ENCODE results near the gene KERA.

GRCh38 chr12:91009319-91009950 is 48.4 kb downstream of the KERA start:
- TF ChIP-seq CTCF (IDR thresholded peaks at IDR 0.05; ENCODE audit: low read depth, low read length) (no peak), EZH2phosphoT487 (IDR thresholded peaks at IDR 0.05; ENCODE audit: low read depth) (no peak)
